Vagina (tissue), 2 donors: ENCODE data around the gene MSI2.

ENCODE experiments used
- CTCF ChIP-seq, 3 experiments: fragments of 450-650 bp in 2 of 3; fragments of 200-600 bp in 1 of 3; sonication (generic) in 1 of 3; IDR thresholded peaks; one replicate each; pipeline ENCODE4 v1.5.1; 2017 to 2019; ENCODE audit warnings: antibody characterized with exemption in 3 of 3, mild to moderate bottlenecking in 2 of 3, moderate library complexity in 2 of 3
- POLR2A ChIP-seq, 2 donors: fragments of 450-650 bp; IDR thresholded peaks; one replicate each; pipeline ENCODE4 v1.6.1; 2017; ENCODE audit warnings: antibody characterized with exemption in 2 of 2, mild to moderate bottlenecking in 2 of 2, moderate library complexity in 2 of 2
- POLR2AphosphoS5 ChIP-seq, 2 donors: sonication (generic); formaldehyde crosslinking; IDR thresholded peaks; one replicate each; pipeline ENCODE4 v1.9.0; 2017; ENCODE audit warnings: antibody characterized with exemption in 2 of 2, mild to moderate bottlenecking in 2 of 2, low read depth in 1 of 2; ENCODE audit not compliant: insufficient read depth in 1 of 2

GRCh38 chr17:57505841-57506773 lies 249.8 kb downstream of the MSI2 start:
- TF ChIP-seq POLR2A (IDR thresholded peaks at IDR 0.05) (no peak), CTCF (IDR thresholded peaks at IDR 0.05) (no peak), POLR2AphosphoS5 (IDR thresholded peaks at IDR 0.05; ENCODE audit: insufficient read depth in 1 of 2, low read depth in 1 of 2) (no peak)
